HG02852 (cell line): ENCODE data around the gene ZNF814.
"Not testable (repeated sequence)": the region's sequence is repeated elsewhere in the genome, so short reads cannot be mapped to it uniquely, and the experiment has no call there.

Experiments
- ATAC-seq: cut with Tn5 transposase; IDR thresholded peaks from one replicate; pipeline ENCODE4 v1.9.1; 2021; ENCODE audit warnings: mild to moderate bottlenecking, moderate library complexity; ENCODE audit not compliant: unreplicated experiment

Gene ZNF814

DNA sequence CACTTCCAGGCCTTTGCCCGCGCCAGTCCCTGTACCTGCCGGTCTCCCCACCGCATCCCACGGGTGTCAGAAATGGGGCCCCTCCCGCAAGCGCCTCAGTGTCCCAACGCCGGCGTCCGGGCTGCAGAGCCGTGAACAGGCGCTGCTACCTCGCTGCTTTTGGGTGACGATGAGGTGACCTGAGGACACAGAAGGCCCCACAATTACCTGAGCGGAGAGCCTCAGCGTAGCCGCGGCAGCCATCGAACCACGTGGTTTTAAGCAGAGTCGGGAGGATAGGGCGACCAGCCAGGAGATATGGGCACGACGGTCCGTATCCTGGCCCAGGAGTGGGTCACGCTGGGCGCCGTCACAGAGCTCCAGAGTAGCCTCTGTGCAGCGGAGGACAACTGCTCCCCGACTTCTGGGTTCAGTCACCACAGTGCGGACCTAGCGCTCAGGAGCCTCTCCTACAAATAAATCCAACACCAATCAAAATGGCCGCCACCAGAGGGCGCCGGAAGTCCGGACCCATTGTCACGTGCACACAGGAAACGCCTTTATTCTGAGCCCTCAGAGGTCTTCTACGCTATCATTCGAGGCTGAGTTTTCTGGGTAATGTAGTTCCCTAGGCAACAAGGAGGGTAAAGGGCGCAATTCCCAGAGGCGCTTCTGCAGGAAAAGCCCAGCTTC lies at the start of gene ZNF814:
TSS of gene ZNF814 (minus strand) at position 478 of the 672 bp plus-strand sequence. CDS start at position 243, 235 bp downstream.
- ATAC-seq: peak; percentile 66

DNA sequence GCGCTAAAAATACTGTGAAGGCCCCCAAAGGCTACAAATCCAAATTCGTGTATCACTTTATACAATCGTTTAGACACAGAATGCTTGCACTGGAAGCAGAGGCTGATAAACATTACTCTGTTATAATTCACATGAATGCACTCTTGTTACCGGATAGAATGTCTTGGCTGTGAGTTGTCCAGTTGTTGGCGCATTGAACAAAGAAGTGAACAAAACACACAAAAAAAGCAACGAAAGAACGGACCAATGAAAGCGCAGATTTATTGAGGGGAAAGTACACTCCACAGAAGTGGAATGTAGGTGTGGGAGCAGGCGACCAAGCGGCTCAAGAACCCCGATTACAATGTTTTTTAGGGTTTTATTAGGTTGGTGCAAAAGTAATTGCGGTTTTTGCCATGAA lies 46.9 kb upstream of the ZNF814 start:
- no peak for ATAC-seq

- ATAC-seq: peak; percentile 57
These were observed 46.2 kb upstream of the ZNF814 start, which contains the start of gene ZNF418 for GRCh38 chr19:57934820-57935665. ZNF418 (minus strand) TSS chr19:57935402; CDS start chr19:57933822, 1,580 bp downstream.

- ATAC-seq: no peak
These were observed 38.8 kb upstream of the ZNF814 start for GRCh38 chr19:57927587-57927986.

GRCh38 chr19:57916168-57916995 lies 27.5 kb upstream of the ZNF814 start, which contains the start of gene ZNF417:
ZNF417 (minus strand) TSS chr19:57916592; CDS start chr19:57916411, 181 bp downstream.
- ATAC-seq: peak; percentile 98

- no peak for ATAC-seq
These were observed 25.7 kb upstream of the ZNF814 start for GRCh38 chr19:57914531-57914930.

GRCh38 chr19:57907394-57907793 lies 18.6 kb upstream of the ZNF814 start:
- no peak for ATAC-seq

GRCh38 chr19:57905258-57905657 lies 16.4 kb upstream of the ZNF814 start:
- no peak for ATAC-seq

GRCh38 chr19:57903618-57904184 lies 14.9 kb upstream of the ZNF814 start:
- no peak for ATAC-seq

DNA sequence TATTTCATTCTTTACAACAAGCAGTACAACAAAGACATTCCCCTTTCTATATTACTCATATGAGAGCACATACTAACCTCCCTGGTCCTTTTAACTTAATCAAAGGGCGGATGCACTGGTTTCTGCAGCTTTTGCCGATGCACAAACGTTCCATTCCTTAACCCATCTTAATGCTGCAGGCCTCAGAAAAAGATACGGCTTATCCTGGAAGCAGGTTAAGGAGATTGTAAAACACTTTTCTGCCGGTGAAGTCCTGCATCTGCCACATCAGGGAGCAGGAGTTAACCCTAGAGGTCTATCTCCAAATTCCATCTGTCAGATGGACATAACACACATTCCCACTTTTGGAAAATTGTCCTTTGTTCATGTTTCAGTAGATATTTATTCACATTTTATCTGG lies 11.5 kb upstream of the ZNF814 start:
- no peak for ATAC-seq

DNA sequence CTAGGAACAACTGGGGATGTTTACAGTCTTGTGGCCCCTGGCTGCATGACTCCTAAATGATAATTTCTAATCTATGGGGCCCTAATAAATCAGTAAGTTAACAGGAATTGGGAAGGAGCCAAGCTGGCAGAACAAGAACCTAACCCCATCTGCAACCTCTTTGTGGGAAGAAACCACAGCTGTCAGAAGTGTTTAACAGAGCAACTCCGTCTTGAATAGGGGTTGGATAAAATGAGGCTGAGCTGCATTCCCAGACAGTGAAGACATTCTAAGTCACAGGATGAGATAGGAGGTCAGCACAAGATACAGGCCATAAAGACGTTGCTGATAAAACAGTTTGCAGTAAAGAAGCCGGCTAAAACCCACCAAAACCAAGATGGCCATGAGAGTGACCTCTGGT lies 1.9 kb upstream of the ZNF814 start:
- not testable (repeated sequence) for ATAC-seq

DNA sequence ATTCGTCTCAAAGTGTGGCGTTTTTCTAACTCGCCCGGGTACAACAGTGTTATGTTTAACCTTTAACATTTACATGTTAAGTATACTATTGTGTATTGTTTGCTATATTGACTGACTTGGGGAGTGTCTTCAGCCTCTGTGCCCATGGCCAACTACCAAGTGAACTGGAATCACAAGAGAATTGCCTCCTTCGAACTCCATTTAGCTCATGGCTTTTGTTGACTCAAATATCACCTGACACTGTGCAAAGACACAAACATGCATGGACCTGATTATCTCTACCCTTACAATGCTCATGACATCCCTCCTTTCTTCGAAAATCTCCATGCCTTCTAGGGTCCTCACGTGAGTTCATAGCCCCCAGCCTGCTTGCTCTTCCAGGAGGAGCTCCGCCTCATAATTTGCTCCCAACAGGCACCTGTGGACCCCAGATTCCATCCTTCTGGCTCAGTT lies 704 bp downstream of the ZNF814 start:
- no peak for ATAC-seq

GRCh38 chr19:57887195-57887941 lies 1.5 kb downstream of the ZNF814 start:
- ATAC-seq: no peak

DNA sequence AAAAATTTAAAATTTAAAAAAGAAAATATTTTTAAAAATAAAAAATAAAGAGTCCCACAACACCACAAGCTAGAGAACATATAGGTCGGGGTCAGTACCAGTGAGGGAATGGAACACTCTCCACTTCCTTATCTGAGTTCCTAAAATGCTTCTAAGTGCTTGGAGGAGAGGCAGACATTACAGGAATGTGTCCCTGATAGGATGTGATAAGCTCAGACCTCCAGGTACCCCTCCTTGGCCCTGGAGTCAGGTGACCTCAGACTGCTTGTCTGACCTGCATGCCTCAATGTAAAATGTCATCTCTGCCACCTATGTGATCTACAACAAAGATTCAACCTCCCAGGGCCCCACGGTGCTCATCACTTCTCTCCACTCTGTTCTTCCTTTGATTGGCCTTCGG lies 2.8 kb downstream of the ZNF814 start:
- ATAC-seq: no peak

DNA sequence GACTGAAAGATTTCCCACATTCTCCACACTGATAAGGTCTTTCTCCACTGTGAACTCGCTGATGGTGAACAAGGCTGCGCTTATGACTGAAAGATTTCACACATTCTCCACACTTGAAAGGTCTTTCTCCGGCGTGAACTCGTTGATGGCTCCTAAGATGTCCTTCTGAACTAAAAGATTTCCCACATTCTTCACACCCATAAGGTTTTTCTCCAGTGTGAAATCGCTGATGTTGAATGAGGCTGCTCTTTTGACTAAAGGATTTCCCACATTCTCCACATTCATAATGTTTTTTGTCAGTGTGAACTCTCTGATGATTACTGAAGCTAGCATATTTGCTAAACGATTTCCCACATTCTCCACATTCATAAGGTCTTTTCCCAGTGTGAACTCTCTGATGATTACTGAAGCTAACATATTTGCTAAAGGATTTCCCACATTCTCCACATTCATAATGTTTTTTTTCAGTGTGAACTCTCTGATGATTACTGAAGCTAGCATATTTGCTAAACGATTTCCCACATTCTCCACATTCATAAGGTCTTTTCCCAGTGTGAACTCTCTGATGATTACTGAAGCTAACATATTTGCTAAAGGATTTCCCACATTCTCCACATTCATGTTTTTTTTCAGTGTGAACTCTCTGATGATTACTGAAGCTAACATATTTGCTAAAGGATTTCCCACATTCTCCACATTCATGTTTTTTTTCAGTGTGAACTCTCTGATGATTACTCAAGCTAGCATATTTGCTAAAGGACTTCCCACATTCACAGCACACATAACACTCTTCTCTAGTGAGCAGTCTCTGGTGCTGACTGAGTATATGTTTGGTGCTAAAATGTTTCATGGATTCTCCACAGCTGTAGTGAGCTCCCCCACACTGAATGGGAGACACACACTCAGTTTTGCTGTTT lies 14.7 kb downstream of the ZNF814 start:
- ATAC-seq: not testable (repeated sequence)

DNA sequence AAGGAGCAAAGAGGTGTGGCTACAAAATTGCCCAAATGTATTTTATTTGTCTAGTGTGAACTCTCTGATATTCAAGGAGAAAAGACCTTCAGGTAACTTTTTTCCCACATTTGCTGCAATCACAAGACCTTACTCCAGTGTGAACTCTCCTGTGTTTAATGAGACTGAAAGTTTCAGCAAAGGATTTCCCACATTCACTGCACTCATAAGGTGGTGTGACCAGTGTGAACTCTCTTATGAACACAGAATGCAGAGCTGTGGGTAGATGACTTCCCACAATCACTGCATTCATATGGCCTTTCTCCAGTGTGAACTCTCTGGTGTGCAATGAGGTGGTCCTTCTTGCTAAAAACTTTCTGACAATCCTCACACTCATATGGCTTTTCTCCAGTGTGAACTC lies 16.4 kb downstream of the ZNF814 start:
- no peak for ATAC-seq

DNA sequence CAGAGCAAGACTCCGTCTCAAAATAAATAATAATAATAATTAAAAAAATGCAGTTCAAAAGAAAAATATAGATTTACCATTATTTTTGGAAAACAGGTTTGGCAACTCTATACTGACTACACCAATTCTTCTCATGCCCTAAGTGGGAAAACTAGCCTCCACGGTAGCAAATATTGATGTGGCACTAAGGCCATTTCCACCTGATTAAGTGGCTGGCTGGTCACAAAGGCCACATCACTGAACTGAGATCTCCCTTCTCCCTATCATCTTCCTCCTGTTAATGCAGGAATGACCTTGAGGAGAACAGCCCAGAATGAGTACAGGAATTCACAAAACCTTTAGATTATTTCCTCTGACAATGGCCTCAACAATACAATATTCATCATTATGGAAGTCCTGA lies 18.6 kb downstream of the ZNF814 start:
- no peak for ATAC-seq

DNA sequence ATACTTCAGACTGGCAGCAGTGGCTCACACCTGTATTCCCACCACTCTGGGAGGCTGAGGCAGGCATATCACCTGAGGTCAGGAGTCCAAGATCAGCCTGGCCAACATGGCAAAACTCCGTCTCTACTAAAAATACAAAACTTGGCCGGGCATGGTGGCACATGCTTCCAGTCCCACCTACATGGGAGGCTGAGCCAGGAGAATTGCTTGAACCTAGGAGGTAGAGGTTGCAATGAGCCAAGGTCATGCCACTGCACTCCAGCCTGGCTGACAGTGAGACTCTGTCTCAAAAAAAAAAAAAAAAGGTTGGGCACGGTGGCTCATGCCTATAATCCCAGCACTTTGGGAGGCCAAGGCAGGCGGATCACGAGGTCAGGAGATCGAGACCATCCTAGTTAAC lies 19.2 kb downstream of the ZNF814 start:
- ATAC-seq: not testable (repeated sequence)
